Ovary (tissue), 3 donors: ENCODE measurements around the gene JARID2.

ENCODE experiments used
- CTCF ChIP-seq, 3 donors: fragments of 450-650 bp in 2 of 3; fragments of 200-600 bp in 1 of 3; IDR thresholded peaks; one replicate each; pipeline versions ENCODE4 v1.5.1 to v1.8.0; 2016 to 2022; ENCODE audit warnings: antibody characterized with exemption in 3 of 3, mild to moderate bottlenecking in 1 of 3
- EP300 ChIP-seq: sonication (generic); formaldehyde crosslinking; IDR thresholded peaks from one replicate; pipeline ENCODE4 v1.6.1; 2017; ENCODE audit warnings: antibody characterized with exemption
- POLR2A ChIP-seq: fragments of 450-650 bp; IDR thresholded peaks from one replicate; pipeline ENCODE4 v1.6.1; 2017; ENCODE audit warnings: antibody characterized with exemption, mild to moderate bottlenecking, moderate library complexity
- donor health status: DM: no; HTN: no; CAD: no.

GRCh38 chr6:15520626-15521203 is 274.8 kb downstream of the JARID2 start:
- TF ChIP-seq POLR2A (no peak), CTCF (IDR thresholded peaks at IDR 0.05) (no peak), EP300 (no peak)
